ENCODE results near the gene PACS2.

Gene PACS2

DNA sequence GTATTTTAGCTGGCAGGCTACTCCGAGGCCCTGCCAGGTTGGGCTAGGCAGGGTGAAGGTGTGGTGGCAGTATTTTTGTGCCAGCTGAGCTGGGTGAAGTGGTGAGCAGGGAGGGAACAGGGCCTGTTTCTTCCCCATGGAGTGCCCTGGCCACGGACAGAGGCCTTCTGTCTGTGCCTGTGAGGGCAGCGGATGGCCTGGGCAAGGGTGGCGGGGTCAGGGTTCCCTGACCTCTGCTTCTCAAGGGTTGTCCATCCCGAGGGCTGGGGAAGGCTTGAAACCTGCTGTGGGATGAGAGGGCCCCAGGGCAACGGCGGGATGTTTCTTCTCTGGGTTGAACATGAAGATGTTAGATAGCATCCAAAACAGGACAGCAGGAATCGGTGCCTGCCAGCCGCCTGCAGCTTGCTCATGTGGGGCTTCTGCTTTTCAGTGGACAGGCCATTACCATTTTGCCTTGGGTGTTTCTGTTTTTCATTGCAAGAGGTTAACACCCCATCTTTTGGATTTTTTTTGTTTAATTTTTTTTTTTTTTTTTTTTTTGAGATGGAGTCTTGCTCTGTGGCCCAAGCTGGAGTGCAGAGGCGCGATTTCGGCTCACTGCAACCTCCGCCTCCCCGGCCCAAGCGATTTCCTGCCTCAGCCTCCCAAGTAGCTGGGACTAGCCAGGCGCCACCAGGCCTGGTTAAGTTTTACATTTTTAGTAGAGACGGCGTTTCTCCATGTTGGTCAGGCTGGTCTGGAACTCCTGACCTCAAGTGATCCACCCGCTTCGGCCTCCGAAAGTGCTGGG lies 108.3 kb downstream of the PACS2 start:
- no peak; the same call in 2 of the 3 replicates for ATAC-seq
- TF ChIP-seq BACH2 (CRISPR knock-in tag; IDR thresholded peaks at IDR 0.05; ENCODE audit: borderline replicate concordance) (no peak), TCF4 (CRISPR knock-in tag; IDR thresholded peaks at IDR 0.05; ENCODE audit: borderline replicate concordance) (peak; percentile 66; the same call in 1 of the 2 replicates)
- TF ChIP-seq, protein P1, sequence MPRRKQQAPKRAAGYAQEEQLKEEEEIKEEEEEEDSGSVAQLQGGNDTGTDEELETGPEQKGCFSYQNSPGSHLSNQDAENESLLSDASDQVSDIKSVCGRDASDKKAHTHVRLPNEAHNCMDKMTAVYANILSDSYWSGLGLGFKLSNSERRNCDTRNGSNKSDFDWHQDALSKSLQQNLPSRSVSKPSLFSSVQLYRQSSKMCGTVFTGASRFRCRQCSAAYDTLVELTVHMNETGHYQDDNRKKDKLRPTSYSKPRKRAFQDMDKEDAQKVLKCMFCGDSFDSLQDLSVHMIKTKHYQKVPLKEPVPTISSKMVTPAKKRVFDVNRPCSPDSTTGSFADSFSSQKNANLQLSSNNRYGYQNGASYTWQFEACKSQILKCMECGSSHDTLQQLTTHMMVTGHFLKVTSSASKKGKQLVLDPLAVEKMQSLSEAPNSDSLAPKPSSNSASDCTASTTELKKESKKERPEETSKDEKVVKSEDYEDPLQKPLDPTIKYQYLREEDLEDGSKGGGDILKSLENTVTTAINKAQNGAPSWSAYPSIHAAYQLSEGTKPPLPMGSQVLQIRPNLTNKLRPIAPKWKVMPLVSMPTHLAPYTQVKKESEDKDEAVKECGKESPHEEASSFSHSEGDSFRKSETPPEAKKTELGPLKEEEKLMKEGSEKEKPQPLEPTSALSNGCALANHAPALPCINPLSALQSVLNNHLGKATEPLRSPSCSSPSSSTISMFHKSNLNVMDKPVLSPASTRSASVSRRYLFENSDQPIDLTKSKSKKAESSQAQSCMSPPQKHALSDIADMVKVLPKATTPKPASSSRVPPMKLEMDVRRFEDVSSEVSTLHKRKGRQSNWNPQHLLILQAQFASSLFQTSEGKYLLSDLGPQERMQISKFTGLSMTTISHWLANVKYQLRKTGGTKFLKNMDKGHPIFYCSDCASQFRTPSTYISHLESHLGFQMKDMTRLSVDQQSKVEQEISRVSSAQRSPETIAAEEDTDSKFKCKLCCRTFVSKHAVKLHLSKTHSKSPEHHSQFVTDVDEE (CRISPR knock-in tag; IDR thresholded peaks at IDR 0.05): 0 out of 2 replicates have a peak, but pooled peaks have one; percentile 26

DNA sequence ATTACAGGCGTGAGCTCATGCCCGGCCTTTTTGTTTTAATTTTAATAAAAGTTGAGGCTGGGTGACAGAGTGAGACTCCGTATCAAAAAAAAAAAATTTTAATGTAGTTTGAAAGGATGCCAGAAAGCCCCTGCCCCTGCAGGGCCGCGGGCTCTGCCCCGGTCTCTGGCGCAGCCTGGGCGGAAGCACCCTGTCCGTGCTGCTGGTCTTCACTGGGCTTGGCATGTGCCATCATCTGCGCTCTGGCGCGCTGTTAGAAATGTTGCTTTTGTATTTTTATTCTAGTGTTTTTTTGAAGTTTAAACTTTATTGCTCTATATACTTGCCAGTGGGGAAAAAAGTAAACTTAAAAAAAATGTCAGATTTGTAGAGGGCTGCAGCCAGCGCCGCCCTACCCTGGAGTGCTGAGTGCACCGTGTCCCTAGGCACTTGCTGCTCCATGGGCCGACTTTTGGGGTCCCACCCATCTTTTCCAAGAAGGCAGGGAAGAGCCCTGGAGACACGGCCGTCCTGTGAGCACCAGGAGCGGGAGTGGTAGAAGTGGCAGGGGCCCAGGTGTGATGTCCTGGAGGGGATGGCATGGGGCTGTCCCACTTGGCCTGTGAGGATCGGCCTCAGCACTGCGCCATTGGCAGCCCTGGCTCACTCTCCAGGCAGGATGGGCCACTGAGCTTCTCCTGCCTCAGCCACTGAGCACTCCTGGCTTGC lies 109.1 kb downstream of the PACS2 start:
- ATAC-seq: no peak
- no peak for TF ChIP-seq ISL1 (CRISPR knock-in tag; IDR thresholded peaks at IDR 0.05)
- TF ChIP-seq, protein P2, sequence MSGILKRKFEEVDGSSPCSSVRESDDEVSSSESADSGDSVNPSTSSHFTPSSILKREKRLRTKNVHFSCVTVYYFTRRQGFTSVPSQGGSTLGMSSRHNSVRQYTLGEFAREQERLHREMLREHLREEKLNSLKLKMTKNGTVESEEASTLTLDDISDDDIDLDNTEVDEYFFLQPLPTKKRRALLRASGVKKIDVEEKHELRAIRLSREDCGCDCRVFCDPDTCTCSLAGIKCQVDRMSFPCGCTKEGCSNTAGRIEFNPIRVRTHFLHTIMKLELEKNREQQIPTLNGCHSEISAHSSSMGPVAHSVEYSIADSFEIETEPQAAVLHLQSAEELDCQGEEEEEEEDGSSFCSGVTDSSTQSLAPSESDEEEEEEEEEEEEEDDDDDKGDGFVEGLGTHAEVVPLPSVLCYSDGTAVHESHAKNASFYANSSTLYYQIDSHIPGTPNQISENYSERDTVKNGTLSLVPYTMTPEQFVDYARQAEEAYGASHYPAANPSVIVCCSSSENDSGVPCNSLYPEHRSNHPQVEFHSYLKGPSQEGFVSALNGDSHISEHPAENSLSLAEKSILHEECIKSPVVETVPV (CRISPR knock-in tag; IDR thresholded peaks at IDR 0.05): no peak
- TF ChIP-seq, protein P1 (CRISPR knock-in tag; IDR thresholded peaks at IDR 0.05): no peak

- ATAC-seq: no peak
- no peak for TF ChIP-seq TOX (CRISPR knock-in tag; IDR thresholded peaks at IDR 0.05; ENCODE audit: borderline replicate concordance)
- no peak for TF ChIP-seq ZFP30 (CRISPR knock-in tag; IDR thresholded peaks at IDR 0.05)
- TF ChIP-seq CREB5 (CRISPR knock-in tag; IDR thresholded peaks at IDR 0.05; ENCODE audit: low read depth): no peak
- no peak for TF ChIP-seq OSR1 (CRISPR knock-in tag; IDR thresholded peaks at IDR 0.05)
- no peak for TF ChIP-seq SNAI2 (CRISPR knock-in tag; IDR thresholded peaks at IDR 0.05)
- no peak for TF ChIP-seq ZNF70 (CRISPR knock-in tag; IDR thresholded peaks at IDR 0.05)
- TF ChIP-seq, protein P3, sequence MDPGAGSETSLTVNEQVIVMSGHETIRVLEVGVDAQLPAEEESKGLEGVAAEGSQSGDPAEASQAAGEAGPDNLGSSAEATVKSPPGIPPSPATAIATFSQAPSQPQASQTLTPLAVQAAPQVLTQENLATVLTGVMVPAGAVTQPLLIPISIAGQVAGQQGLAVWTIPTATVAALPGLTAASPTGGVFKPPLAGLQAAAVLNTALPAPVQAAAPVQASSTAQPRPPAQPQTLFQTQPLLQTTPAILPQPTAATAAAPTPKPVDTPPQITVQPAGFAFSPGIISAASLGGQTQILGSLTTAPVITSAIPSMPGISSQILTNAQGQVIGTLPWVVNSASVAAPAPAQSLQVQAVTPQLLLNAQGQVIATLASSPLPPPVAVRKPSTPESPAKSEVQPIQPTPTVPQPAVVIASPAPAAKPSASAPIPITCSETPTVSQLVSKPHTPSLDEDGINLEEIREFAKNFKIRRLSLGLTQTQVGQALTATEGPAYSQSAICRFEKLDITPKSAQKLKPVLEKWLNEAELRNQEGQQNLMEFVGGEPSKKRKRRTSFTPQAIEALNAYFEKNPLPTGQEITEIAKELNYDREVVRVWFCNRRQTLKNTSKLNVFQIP (CRISPR knock-in tag; IDR thresholded peaks at IDR 0.05; ENCODE audit: borderline replicate concordance, low read depth): no peak
- no peak for TF ChIP-seq GLIS3 (CRISPR knock-in tag; IDR thresholded peaks at IDR 0.05)
- TF ChIP-seq ZNF8 (CRISPR knock-in tag; IDR thresholded peaks at IDR 0.05): no peak
- TF ChIP-seq ARNTL (CRISPR knock-in tag; IDR thresholded peaks at IDR 0.05; ENCODE audit: borderline replicate concordance, low read depth): no peak
- TF ChIP-seq ESRRG (CRISPR knock-in tag; IDR thresholded peaks at IDR 0.05): no peak
- TF ChIP-seq BACH2 (CRISPR knock-in tag; IDR thresholded peaks at IDR 0.05; ENCODE audit: borderline replicate concordance): no peak
These were observed 110.3 kb downstream of the PACS2 start for GRCh38 chr14:105424861-105425260.
